GM18909 (cell line): ENCODE data around the gene ADAMTSL3.

ENCODE experiments used
- ATAC-seq: cut with Tn5 transposase; IDR thresholded peaks from one replicate; pipeline ENCODE4 v1.9.1; 2021; ENCODE audit warnings: mild to moderate bottlenecking; ENCODE audit not compliant: unreplicated experiment, poor library complexity

The ADAMTSL3 gene

DNA sequence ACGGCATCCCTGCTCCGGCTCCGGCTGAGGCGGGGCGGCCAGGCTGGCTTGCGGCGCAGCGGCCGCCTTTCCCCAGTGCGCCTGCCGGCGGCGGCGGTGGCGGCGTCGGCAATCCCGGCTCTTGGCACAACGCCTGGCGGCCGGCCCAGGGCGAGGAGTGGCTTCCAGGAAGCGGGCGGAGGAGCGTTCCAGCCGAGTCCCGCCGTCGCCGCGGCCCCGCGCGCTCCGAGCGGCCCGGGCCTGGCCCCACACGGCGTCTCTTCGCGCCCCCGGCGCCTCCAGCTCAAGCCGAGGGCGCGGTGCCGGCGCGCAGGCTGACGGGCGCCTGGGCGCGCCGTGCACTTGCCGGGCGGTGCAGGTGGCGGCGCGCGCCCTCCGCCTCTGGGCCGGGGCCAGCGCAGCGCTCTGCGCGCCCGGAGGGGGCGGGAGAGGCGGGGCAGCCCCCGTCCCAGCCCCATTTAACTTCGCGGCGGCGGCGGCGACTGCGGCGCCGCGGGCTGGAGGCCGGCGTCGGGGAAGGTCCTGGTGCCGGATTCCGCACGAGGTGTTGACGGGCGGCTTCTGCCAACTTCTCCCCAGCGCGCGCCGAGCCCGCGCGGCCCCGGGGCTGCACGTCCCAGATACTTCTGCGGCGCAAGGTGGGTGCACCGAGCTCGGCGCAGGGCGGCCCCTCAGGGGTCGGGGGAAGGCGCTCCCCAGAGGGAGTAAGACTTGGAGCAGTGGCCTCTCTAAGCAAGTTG is at the start of gene ADAMTSL3:
Gene ADAMTSL3 (plus strand): TSS at position 485 of the 740 bp plus-strand sequence. CDS start 1,639 bp downstream, outside the sequence.
- no peak for ATAC-seq

- ATAC-seq, result no peak
Observed at GRCh38 chr15:83604549-83604948, 49.4 kb upstream of the ADAMTSL3 start.

GRCh38 chr15:83605111-83605945 is 48.6 kb upstream of the ADAMTSL3 start:
- no peak for ATAC-seq

DNA sequence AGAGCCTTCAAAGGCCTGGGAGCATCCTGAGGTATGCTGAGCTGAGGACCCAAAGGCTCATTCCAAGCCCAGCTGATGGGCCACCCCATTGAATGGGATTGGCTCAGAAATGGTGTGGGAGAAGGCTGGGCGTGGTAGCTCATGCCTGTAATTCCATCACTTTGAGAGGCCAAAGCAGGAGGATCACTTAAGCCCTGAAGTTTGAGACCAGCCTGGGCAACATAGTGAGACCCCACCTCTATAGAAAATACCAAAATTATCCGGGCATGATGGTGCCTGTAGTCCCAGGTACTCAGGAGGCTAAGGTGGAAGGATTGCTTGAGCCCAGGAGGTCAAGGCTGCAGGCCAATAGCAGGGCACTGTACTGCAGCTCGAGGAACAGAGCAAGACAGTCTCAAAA is 43.8 kb upstream of the ADAMTSL3 start:
- no peak for ATAC-seq

DNA sequence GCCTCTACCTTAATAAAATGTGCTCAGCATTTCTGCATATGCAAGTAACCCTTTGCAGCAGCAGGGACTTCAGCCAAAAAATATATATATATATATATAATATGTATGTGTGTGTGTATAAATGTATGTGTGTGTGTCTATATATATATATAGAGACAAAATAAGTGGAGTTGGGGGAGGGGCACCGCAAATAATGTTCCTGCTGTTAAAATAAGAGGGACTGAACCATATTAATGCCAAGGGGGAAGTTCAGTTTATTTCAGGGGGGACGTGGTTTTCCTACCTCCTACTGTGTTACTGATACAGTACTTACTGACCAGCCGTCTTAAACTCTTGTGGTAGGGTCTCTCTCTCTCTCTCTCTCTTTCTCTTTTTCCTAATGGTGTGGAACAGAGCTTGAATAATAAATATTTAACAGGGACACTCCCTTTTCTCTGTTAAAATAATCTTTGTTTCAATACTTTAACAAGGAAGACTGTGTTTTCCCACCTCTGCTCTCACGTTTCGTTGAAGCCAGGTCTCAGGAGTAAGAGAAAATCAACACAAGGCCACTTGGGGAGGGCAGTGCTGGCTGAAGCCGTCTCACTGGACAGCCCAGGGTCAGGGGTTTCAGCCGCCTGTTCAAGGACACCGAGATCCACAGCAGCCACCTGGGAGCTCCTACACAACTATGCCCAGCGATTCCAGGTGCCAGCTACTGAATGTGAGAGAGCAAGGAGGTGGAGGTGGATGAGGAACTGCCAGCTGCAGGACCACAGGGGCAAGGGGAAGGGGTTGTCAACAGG is 42.8 kb upstream of the ADAMTSL3 start:
- ATAC-seq, result no peak

DNA sequence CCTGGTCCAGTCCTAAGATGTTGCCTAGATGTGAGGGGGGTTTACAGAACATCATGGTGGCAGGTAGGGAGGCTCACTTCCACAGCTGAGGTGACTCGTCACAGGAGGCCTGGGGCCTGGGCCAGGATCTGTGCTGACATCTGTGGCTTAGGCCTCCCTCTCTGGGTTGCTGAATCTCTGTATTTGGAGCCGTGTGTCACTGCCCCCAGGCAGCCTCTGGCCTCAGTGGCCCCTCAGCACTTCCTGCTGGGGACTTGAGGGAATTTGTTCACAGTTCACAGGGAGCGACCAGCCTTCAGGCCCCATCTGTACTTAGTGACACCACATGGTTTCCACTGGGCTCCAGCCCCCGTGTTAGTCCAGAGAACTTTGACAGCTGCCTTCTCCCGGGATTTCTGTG is 41.7 kb upstream of the ADAMTSL3 start:
- no peak for ATAC-seq

- no peak for ATAC-seq
Observed at GRCh38 chr15:83612898-83613635, 40.9 kb upstream of the ADAMTSL3 start.

- no peak for ATAC-seq
Observed at GRCh38 chr15:83613714-83614113, 40.2 kb upstream of the ADAMTSL3 start.

DNA sequence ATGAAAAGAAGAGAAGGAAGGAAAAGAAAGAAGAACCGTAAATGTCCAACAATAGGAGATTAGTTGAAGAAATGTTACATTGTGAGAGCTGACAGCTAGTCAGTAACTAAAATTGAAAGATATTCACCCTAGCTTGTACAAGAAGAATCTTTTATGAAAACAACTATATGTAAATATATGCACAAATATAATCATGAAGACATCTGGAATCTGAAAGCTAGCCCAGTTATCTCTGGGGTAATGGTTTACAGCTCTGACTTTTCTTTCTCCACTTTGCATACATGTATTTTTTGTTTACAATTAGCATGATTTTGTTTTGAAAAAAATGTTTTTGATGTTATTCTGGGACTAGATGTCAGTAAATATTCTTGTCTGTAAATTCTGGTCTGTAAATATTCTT is 37.1 kb upstream of the ADAMTSL3 start:
- no peak for ATAC-seq

- ATAC-seq, result no peak
Observed at GRCh38 chr15:83626171-83626802, 27.6 kb upstream of the ADAMTSL3 start.

DNA sequence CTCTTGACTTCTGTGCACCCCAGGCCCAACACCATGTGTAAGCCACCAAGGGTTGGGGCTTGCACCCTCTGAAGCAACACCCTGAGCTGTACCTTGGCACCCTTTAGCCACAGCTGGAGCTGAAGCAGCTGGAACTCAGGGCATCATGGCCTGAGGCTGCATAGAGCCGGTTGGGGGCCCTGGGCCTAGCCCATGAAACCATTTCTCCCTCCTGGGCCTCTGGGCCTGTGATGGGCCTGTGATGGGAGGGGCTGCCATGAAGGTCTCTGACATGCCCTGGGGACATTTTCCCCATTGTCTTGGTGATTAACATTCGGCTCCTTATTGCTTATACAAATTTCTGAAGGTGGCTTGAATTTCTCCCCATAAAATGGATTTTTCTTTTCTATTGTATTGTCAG is 22.4 kb upstream of the ADAMTSL3 start:
- ATAC-seq, result no peak

- ATAC-seq, result no peak
Observed at GRCh38 chr15:83643201-83643600, 10.7 kb upstream of the ADAMTSL3 start.

GRCh38 chr15:83644439-83644838 is 9.5 kb upstream of the ADAMTSL3 start:
- ATAC-seq, result no peak

DNA sequence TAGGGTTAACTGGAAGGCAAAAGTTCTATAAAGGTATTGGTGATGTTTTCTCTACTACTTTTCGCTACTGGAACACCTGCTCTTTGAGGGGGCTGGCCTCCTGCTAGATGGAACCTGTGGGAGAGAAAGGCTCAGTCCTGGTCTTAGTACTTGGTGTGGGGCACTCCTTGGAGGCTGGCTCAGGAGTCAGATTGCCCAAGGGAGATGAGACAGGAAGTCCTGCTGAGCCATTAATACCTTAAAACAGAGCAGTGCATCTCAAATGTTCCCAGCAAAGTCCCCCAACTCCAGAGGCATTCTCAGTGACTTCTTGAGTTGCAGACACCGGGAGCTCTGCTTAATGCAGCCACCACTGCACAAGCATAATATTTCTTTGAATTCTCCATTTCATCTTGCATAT is 3.1 kb upstream of the ADAMTSL3 start:
- no peak for ATAC-seq

- ATAC-seq, result no peak
Observed at GRCh38 chr15:83651541-83651940, 2.4 kb upstream of the ADAMTSL3 start.

GRCh38 chr15:83652626-83653204 is 1.2 kb upstream of the ADAMTSL3 start:
- no peak for ATAC-seq

- no peak for ATAC-seq
Observed at GRCh38 chr15:83653288-83653638, 660 bp upstream of the ADAMTSL3 start.

DNA sequence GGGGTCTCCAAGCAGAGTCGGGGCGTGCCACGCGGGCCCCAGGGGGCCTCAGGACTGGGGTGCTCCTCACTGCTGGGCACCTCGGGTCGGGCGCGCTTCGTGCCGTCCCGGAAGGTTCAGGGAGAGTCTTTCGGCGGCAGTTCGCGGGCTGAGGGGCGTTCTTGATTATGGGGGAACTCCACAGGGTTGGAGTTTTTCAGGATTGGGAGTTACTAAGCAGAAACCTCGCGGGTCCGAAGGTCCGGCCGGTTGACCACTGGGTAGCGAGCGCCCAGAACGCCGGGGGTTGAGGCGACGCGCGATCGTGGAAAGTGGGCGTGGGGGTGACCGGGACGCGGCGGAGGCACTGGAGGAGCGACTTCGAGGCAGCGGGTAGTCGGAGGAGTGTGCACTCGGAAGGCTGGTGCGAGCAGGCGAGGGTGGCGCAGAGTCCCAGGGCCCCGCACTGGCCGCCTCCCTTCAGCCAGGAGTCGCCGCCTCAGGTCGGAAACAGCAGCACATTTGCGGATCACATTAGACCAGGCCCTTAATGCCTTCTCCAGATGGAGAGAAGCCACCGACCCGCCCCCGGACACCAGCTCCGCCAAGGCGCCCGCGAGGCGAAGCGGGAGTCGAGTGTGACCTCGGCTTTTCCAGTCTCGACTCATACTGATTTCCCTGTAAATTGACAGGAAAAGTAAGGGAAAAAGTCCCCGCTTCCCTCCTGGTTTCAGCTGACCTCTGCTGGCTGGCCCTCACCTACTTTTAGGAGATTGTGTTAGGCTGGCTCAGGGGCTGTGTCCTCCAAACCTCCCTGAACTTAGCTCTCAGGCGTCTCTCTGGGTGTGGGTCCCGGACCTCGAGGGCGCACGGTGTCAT is 685 bp downstream of the ADAMTSL3 start:
- ATAC-seq, result no peak

DNA sequence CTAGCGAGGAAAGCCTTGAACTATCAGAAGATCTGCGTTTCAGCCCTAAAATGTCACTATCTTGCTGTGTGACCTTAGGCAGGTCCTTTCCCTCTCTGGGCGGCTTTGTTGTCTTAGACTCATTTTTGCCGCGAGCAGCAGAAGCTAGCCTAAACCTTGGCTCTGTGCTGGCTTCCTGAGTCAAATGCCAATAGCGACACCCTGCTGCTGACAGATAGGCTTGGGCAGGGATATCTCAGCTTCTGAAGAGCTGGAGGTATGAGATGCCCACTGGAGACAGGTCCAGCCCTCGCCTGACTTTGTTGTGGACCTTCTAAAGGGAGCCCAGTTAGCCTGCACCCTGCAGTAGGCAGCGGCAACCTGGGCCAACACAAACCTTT is 1.3 kb downstream of the ADAMTSL3 start:
- no peak for ATAC-seq
